ENCODE measurements around the gene SREBF2.

The SREBF2 gene

GRCh38 chr22:41847300-41847699 lies 14.4 kb downstream of the SREBF2 start:
- no peak overlapping the region for H3K4me3 ChIP-seq (ENCODE audit: low read depth, low read length)
- no peak for DNase-seq (ENCODE audit: low read depth)
- no peak for TF ChIP-seq CTCF (IDR thresholded peaks at IDR 0.05; ENCODE audit: low read depth, low read length, missing control alignments)

DNA sequence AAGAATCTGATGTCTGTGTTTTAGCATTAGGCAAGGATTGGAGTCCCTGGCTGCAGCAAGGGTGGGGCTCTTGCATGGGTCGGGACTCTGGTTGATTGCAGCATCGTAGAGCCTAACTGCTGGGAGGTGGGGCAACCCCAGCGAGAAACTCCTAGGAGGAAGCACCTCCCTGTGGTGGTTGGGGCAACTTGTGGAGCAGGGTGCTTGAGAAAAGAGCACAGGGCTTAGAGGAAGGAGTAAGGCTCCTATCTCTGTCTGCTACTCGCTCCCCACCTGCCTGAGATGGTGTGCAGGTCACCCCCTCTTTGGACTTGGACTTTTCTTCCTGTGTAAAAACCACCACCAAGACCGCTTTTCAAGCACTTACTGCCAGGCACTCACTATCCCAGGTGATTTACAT lies 15.6 kb downstream of the SREBF2 start:
- no peak for TF ChIP-seq CTCF (IDR thresholded peaks at IDR 0.05; ENCODE audit: low read depth, low read length, missing control alignments)
- H3K4me3 ChIP-seq (ENCODE audit: low read depth, low read length) = no peak overlapping the region
- no peak for DNase-seq (ENCODE audit: low read depth)

DNA sequence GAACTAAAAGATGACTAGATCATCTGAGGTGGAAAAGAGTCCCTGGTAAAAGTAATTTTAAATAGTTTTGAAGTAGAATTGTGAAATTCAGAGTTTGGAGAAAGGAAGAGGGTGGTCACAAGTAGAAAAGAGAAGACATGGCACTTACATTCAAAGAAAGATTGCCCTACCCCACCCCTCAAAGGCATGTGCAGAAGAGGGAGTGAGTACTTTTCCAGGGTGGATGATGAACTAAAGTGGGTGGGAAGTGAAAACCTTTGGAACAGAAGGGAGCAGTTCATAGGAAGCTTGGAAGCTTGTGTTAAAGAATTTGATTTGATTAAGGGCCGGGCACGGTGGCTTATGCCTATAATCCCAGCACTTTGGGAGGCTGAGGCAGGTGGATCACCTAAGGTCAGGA lies 23.6 kb downstream of the SREBF2 start:
- no peak overlapping the region for H3K4me3 ChIP-seq (ENCODE audit: low read depth, low read length)
- DNase-seq (ENCODE audit: low read depth) = no peak
- no peak for TF ChIP-seq CTCF (IDR thresholded peaks at IDR 0.05; ENCODE audit: low read depth, low read length, missing control alignments)

DNA sequence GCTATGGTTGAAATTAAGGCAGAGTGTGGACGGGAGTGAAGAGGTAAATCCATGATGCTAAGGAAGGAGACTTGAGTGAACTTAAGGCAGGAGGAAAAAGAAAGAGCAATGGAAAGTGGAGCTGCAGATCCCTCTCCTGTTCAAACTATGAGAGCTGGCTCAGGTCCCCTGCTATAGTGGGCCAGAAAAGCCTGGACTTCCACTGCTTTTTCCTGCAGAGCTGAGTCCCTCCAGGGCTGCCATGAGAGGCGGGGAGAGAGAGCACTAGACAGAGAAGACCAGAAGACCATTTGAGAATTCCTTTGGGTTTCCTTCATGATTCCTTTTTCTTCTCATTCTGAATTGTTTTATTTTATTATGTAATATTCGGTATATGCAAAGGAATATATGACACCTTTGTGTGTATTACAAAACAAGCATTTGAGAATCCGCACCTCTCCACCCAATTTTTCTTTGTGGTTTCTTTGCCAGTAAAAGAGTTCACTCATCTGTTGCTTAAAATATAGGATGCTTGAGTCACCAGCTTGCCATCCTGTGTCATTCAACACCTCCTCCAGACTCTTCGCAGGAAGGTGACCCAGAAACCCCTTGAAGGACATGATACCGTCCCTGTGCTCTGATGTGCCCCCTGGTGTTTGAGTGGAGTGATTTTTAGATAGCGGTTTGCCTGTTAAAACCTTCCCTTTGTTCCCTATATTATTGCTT lies 24.4 kb downstream of the SREBF2 start:
- H3K4me3 ChIP-seq (ENCODE audit: low read depth, low read length) = no peak overlapping the region
- peak; percentile 80 for TF ChIP-seq CTCF (IDR thresholded peaks at IDR 0.05; ENCODE audit: low read depth, low read length, missing control alignments)
- DNase-seq (ENCODE audit: low read depth) = peak; percentile 63

GRCh38 chr22:41857860-41858199 lies 24.9 kb downstream of the SREBF2 start:
- no peak for DNase-seq (ENCODE audit: low read depth)
- H3K4me3 ChIP-seq (ENCODE audit: low read depth, low read length) = no peak overlapping the region
- no peak for TF ChIP-seq CTCF (IDR thresholded peaks at IDR 0.05; ENCODE audit: low read depth, low read length, missing control alignments)

- H3K4me3 ChIP-seq (ENCODE audit: low read depth, low read length) = peak overlapping the region; percentile 45
- no peak for TF ChIP-seq CTCF (IDR thresholded peaks at IDR 0.05; ENCODE audit: low read depth, low read length, missing control alignments)
- DNase-seq (ENCODE audit: low read depth) = peak; percentile 86
Observed at GRCh38 chr22:41862160-41862529, 29.2 kb downstream of the SREBF2 start.

DNA sequence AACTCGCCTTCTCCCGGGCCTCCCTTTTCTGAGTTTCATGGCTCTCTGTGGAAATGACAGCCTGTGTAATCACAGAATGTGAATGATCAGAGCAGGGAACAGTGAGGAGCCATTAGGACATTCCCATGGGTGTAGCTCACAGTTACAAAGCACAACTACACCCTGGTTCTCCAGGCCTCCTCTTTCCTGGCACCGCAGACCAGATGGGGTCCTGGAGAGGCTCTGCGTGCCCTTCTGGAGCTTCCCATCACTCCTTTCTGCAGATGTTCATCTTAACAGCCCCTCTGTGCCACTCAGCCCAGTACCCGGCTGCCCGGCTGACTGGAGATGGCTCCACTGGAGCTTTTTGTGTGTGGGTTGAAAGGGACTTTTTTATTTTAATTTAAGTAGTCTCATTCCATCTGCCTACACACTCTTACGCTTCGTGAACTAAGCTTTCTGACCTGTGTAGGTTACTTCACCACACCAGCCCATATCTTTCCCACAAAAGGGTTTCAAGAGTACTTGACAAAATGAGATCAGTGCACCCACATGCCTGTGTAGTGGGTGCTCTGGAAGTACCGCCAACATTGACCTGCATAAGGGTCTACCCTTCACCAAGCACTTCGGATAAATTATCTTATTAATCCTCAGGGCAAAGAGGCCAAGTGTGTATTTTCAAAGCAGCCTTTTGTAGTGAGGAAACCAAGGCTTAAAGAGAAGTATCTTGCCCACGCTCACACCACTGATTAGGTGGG lies 29.8 kb downstream of the SREBF2 start:
- peak; percentile 87 for DNase-seq (ENCODE audit: low read depth)
- no peak for TF ChIP-seq CTCF (IDR thresholded peaks at IDR 0.05; ENCODE audit: low read depth, low read length, missing control alignments)
- peak overlapping the region; percentile 45 for H3K4me3 ChIP-seq (ENCODE audit: low read depth, low read length)
